ENCODE measurements around the gene PRR29.
"Not testable (repeated sequence)": the region's sequence is repeated elsewhere in the genome, so short reads cannot be mapped to it uniquely, and the experiment has no call there.

The PRR29 gene

GRCh38 chr17:63998721-63999679 is 849 bp downstream of the PRR29 start:
- no peak for DNase-seq

GRCh38 chr17:63999680-64000531 is 1.8 kb downstream of the PRR29 start:
- DNase-seq, result no peak

- DNase-seq, result no peak
Measured at GRCh38 chr17:64001091-64001579, 3.0 kb downstream of the PRR29 start.

- DNase-seq, result no peak
Measured at GRCh38 chr17:64001763-64002529, 3.8 kb downstream of the PRR29 start.

- no peak for DNase-seq
Measured at GRCh38 chr17:64002658-64003525, 4.7 kb downstream of the PRR29 start.

- DNase-seq, result no peak
Measured at GRCh38 chr17:64003526-64004121, 5.5 kb downstream of the PRR29 start.

GRCh38 chr17:64004218-64004770 is 6.1 kb downstream of the PRR29 start:
- no peak for DNase-seq

- no peak for DNase-seq
Measured at GRCh38 chr17:64004903-64005733, 7.0 kb downstream of the PRR29 start.

GRCh38 chr17:64005734-64006167 is 7.6 kb downstream of the PRR29 start:
- peak; percentile 92 for DNase-seq

GRCh38 chr17:64006361-64007088 is 8.4 kb downstream of the PRR29 start:
- no peak for DNase-seq

- not testable (repeated sequence) for DNase-seq
Measured at GRCh38 chr17:64007089-64007837, 9.1 kb downstream of the PRR29 start.

GRCh38 chr17:64007838-64008282 is 9.7 kb downstream of the PRR29 start:
- no peak for DNase-seq

- DNase-seq, result no peak
Measured at GRCh38 chr17:64008346-64008745, 10.2 kb downstream of the PRR29 start.

- no peak for DNase-seq
Measured at GRCh38 chr17:64008830-64009229, 10.7 kb downstream of the PRR29 start.

- no peak for DNase-seq
Measured at GRCh38 chr17:64009571-64010402, 11.6 kb downstream of the PRR29 start.

GRCh38 chr17:64015447-64015846 is 17.3 kb downstream of the PRR29 start:
- DNase-seq, result no peak

GRCh38 chr17:64016231-64016784 is 18.2 kb downstream of the PRR29 start:
- DNase-seq, result no peak
